A673 (cell line): ENCODE data around the gene ACP7. TPM values are rescaled to one million over a fixed set of nuclear protein-coding genes. Genes with fewer than 3 reads are reported as not detected.

ENCODE experiments used
- BruUV-seq: library from RNA; stranded (reverse); fragments of 400-500 nt; replicated peaks from 2 replicates; lab custom pipeline; 2021; lab: Mats Ljungman, UMichigan
- CTCF ChIA-PET: fragments of 300-600 bp; sonication (Branson Sonifier 250); formaldehyde crosslinking; loops from one replicate; lab custom pipeline; 2022; ENCODE audit warnings: antibody characterized with exemption; lab: Charles Lee
- POLR2A ChIA-PET: fragments of 300-600 bp; sonication (Branson Sonifier 250); formaldehyde crosslinking; loops from one replicate; lab custom pipeline; 2022; ENCODE audit warnings: antibody characterized with exemption; ENCODE audit not compliant: low non-redundant PET; lab: Charles Lee
- DNase-seq: peaks from one replicate; pipeline ENCODE4 v3.0.0-alpha.2; 2015; ENCODE audit warnings: low spot score
- H3K27ac ChIP-seq: fragments of 200-600 bp; sonication (generic); 2 replicates; pipeline ENCODE4 v1.5.1; 2016; ENCODE audit warnings: mixed run types, low read depth, mild to moderate bottlenecking, mixed read lengths, antibody characterized with exemption, low read length; ENCODE audit not compliant: poor library complexity, severe bottlenecking
- H3K27me3 ChIP-seq: fragments of 200-600 bp; sonication (generic); replicated peaks from 2 replicates; pipeline ENCODE4 v1.6.1; 2017; ENCODE audit warnings: mixed run types, low read depth, mild to moderate bottlenecking, mixed read lengths, antibody characterized with exemption, low read length; ENCODE audit not compliant: insufficient read depth, poor library complexity
- H3K36me3 ChIP-seq: fragments of 200-600 bp; sonication (generic); 2 replicates; pipeline ENCODE4 v1.6.1; 2016; ENCODE audit warnings: mixed run types, mild to moderate bottlenecking, mixed read lengths, antibody characterized with exemption, low read length; ENCODE audit not compliant: insufficient read depth, poor library complexity, severe bottlenecking
- H3K4me1 ChIP-seq: fragments of 200-600 bp; sonication (generic); 2 replicates; pipeline ENCODE4 v1.6.1; 2017; ENCODE audit warnings: mixed run types, mild to moderate bottlenecking, mixed read lengths, antibody characterized with exemption, low read length; ENCODE audit not compliant: insufficient read depth, poor library complexity, severe bottlenecking
- H3K4me3 ChIP-seq: fragments of 200-600 bp; sonication (generic); 2 replicates; pipeline ENCODE4 v1.5.1; 2016; ENCODE audit warnings: low read depth, mixed run types, mild to moderate bottlenecking, mixed read lengths, low read length; ENCODE audit not compliant: poor library complexity, severe bottlenecking
- H3K9me3 ChIP-seq: fragments of 200-600 bp; sonication (generic); 2 replicates; pipeline ENCODE4 v1.6.1; 2016; ENCODE audit warnings: mixed run types, low read depth, mild to moderate bottlenecking, mixed read lengths, antibody characterized with exemption, low read length; ENCODE audit not compliant: poor library complexity, severe bottlenecking
- EZH2 ChIP-seq: fragments of 200-600 bp; sonication (generic); IDR thresholded peaks from 2 replicates; pipeline ENCODE4 v1.6.1; 2017; ENCODE audit warnings: borderline replicate concordance, low read depth, mild to moderate bottlenecking, mixed read lengths, antibody characterized with exemption, low read length; ENCODE audit not compliant: poor library complexity, severe bottlenecking
- intact Hi-C: fragments of 100-400 bp; cut with micrococcal nuclease; formaldehyde crosslinking; loops from one replicate; pipeline ENCODE4 v1.10.0; 2022; ENCODE audit not compliant: unreplicated experiment
- total RNA-seq: library from RNA; stranded (reverse); gene quantifications from 2 replicates; pipeline ENCODE4 v1.2.3, GENCODE V29; 2021
- TF ChIP-seq, protein P1 (sequence below): fragments of 300-800, 200-600 bp; sonication (generic); conservative IDR thresholded peaks from 2 replicates; pipeline ENCODE4 v1.5.1; 2017; ENCODE audit warnings: low read depth, mild to moderate bottlenecking, antibody characterized with exemption, low read length, moderate library complexity, mixed read lengths

The ACP7 gene
- total RNA-seq, 1 experiment from 2014 or later, result not detected

DNA sequence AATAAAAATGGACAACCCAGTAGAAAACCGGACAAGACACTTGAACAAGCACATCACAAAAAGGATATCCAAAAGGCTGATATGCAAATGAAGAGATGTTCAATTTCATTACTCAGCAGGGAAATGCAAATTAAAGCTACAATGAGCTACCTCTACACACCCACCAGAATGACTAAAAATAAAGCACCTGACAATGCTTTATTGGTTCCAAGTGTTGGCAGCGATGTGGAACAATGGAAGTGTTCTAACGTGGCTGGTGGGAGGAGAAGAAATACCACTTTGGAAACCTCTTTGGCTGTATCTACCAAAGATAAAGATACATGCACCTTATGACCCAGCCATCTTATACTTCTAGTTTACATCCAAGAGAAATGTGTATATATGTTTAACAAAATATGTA, 3.7 kb upstream of the ACP7 start:
- DNase-seq, result no peak

DNA sequence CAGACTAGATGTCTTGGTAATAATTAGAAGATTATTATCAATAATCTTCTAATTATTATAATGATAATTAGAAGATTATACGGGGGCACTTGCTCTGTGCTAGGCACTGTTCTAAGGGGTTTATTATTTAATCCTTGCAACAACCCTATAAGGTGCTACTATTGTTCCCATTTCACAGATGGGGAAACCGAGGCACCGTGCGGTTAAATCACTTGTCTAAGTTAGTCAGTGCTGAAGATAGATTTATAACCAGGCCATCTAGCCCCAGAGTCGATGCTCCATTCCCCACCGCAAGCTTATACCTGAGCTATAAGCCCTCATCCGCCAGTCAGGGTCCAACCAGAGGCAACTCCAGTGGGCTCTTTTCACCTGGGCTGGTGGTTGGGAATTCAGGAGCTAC, 2.0 kb upstream of the ACP7 start:
- intact Hi-C loops, result no loop called here
- H3K27me3 ChIP-seq, result peaks cover 54% of the 10 kb centered on the region
- H3K27ac ChIP-seq, result no peak overlapping the region
- H3K4me3 ChIP-seq, result no peak overlapping the region
- POLR2A ChIA-PET, result no interaction called here
- CTCF ChIA-PET, result no interaction called here
- no peaks in the 10 kb centered on the region for H3K9me3 ChIP-seq
- TF ChIP-seq EZH2, result no peak
- TF ChIP-seq, protein P1, sequence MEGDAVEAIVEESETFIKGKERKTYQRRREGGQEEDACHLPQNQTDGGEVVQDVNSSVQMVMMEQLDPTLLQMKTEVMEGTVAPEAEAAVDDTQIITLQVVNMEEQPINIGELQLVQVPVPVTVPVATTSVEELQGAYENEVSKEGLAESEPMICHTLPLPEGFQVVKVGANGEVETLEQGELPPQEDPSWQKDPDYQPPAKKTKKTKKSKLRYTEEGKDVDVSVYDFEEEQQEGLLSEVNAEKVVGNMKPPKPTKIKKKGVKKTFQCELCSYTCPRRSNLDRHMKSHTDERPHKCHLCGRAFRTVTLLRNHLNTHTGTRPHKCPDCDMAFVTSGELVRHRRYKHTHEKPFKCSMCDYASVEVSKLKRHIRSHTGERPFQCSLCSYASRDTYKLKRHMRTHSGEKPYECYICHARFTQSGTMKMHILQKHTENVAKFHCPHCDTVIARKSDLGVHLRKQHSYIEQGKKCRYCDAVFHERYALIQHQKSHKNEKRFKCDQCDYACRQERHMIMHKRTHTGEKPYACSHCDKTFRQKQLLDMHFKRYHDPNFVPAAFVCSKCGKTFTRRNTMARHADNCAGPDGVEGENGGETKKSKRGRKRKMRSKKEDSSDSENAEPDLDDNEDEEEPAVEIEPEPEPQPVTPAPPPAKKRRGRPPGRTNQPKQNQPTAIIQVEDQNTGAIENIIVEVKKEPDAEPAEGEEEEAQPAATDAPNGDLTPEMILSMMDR, result no peak
- H3K4me1 ChIP-seq, result no peaks in the 10 kb centered on the region
- BruUV-seq, result no TSS peak
- H3K36me3 ChIP-seq, result no peaks in the 10 kb centered on the region
- DNase-seq, result no peak

More for the DNA sequence above, 3.7 kb upstream of the ACP7 start:
- intact Hi-C loops, result no loop called here
- BruUV-seq, result no TSS peak
- no peak for TF ChIP-seq EZH2
- TF ChIP-seq, protein P1, result no peak
- CTCF ChIA-PET, result no interaction called here
- no peaks in the 10 kb centered on the region for H3K9me3 ChIP-seq
- no peak overlapping the region for H3K4me3 ChIP-seq
- no peaks in the 10 kb centered on the region for H3K4me1 ChIP-seq
- H3K27ac ChIP-seq, result no peak overlapping the region
- peaks cover 40% of the 10 kb centered on the region for H3K27me3 ChIP-seq
- no peaks in the 10 kb centered on the region for H3K36me3 ChIP-seq
- POLR2A ChIA-PET, result no interaction called here

DNA sequence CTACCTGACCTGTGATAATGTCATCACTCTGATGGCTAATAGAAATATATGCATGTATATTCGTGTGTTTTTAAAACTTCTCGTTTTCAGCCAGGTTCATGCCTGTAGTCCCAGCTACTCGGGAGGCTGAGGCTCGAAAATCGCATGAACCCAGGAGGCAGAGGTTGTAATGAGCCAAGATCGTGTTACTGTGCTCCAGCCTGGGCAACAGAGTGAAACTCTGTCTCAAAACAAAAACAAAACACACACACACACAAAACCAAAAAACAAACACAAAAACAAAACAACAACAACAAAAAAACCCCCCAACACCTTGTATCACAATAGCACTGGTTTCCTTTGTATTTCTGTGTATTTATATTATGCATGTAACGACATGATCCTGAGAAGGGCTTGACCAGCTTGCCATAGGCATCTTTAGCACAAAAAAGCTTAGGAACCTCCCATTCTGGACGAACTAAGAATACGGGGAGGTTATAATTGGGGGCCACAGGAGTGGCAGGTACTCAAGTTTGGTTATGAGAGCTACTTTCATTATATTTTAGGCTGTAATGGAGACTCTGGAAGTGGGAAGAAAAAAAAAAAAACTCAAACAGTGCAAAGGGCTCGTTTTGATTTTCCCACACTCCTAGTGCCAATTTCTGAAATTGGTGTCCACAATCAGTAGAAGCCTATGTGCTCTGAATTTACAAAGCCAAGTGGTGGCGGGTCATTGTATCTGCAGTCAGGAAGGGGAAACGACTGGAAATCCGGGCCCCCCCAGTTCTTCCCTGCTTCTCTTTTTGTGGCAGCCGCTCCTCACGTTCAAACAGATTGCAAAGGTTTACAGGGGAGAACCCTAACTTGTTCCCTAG, 1.2 kb upstream of the ACP7 start:
- Histone ChIP-seq H3K4me3 (no peak overlapping the region), H3K9me3 (no peaks in the 10 kb centered on the region), H3K4me1 (no peaks in the 10 kb centered on the region), H3K36me3 (no peaks in the 10 kb centered on the region), H3K27me3 (peaks cover 54% of the 10 kb centered on the region), H3K27ac (no peak overlapping the region)
- ChIA-PET CTCF (interaction anchor here (0.6 kb wide), 1 partner anchor 162 kb away, joined by 6 read pairs; the partner anchor contains the start of gene IFNL3), POLR2A (no interaction called here)
- no peak for DNase-seq
- intact Hi-C loops, result no loop called here
- no TSS peak for BruUV-seq
- TF ChIP-seq EZH2, result no peak
- TF ChIP-seq, protein P1, result no peak
